Cardiac fibroblast (primary cell): ENCODE data around the gene CHPT1.
"Not testable (repeated sequence)": the region's sequence is repeated elsewhere in the genome, so short reads cannot be mapped to it uniquely, and the experiment has no call there.

ENCODE experiments used
- DNase-seq, 2 donors: peaks; one replicate each; pipeline versions ENCODE4 v3.0.0 to v3.0.0-alpha.2; 2010; ENCODE audit warnings: low read depth in 2 of 2
- H3K4me3 ChIP-seq, 2 donors: replicated peaks in 1 of 2; 1 replicate in 1 of 2; 2 replicates in 1 of 2; pipeline ENCODE4 v1.5.1; 2011; ENCODE audit warnings: low read depth in 2 of 2, low read length in 2 of 2, mild to moderate bottlenecking in 2 of 2, moderate library complexity in 1 of 2
- TF ChIP-seq, protein P1 (sequence below): IDR thresholded peaks from one replicate; pipeline ENCODE4 v1.5.1; 2011; ENCODE audit warnings: low read depth, mild to moderate bottlenecking, low read length, inconsistent platforms

CHPT1 gene

DNA sequence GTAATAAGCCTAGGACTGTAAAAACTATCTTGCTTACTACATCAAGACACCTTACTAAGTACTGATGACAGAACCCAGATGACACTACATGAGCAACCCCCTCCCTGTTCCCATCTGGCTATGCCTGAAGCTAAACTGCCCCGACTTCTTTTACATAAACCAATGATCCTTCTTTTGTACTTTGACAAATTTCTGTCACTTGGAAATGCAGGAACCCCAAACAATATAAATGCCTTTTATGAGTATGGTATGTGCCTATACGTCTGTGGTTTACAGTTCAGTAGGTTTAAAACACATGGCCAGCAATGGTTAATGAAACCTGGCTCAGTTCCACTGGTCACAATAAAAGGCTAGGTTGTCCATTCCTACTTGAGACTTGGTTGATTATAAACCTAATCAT, 35.7 kb downstream of the CHPT1 start:
- no peak overlapping the region for H3K4me3 ChIP-seq
- TF ChIP-seq, protein P1, sequence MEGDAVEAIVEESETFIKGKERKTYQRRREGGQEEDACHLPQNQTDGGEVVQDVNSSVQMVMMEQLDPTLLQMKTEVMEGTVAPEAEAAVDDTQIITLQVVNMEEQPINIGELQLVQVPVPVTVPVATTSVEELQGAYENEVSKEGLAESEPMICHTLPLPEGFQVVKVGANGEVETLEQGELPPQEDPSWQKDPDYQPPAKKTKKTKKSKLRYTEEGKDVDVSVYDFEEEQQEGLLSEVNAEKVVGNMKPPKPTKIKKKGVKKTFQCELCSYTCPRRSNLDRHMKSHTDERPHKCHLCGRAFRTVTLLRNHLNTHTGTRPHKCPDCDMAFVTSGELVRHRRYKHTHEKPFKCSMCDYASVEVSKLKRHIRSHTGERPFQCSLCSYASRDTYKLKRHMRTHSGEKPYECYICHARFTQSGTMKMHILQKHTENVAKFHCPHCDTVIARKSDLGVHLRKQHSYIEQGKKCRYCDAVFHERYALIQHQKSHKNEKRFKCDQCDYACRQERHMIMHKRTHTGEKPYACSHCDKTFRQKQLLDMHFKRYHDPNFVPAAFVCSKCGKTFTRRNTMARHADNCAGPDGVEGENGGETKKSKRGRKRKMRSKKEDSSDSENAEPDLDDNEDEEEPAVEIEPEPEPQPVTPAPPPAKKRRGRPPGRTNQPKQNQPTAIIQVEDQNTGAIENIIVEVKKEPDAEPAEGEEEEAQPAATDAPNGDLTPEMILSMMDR: no peak
- DNase-seq: no peak

DNA sequence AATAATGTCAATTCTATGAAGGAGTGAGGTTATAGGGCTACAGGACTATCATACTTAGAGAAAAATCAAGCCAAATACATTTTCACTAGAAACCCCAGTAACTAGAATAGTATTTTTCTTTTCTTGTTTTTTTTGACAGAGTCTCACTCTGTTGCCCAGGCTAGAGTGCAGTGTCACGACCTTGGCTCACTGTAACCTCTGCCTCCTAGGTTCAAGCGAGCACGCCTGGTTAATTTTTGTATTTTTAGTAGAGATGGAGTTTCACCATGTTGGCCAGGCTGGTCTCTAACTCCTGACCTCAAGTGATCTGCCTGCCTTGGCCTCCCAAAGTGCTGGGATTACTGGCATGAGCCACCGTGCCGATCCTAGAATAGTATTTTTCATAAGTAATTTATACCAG, 37.0 kb downstream of the CHPT1 start:
- DNase-seq, H3K4me3 ChIP-seq: not testable (repeated sequence)

DNA sequence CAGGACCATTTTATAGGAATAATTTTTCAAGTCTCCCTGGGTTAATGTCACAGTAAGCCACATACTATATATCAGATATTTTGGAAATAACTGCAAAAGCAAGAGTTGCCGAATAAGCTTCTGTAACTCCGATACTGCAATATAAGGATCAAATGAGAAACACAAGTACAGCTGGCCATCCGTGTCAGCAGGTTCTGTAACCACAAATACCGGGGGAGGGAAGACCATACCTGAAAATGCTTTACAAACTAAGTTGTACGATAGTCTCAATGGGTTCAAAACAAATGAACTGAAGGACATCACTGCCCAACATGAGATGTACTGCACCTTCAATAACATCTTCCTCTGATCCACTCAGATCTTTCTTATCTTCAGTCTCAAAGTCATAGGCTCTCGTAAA, 40.0 kb downstream of the CHPT1 start:
- TF ChIP-seq, protein P1: no peak
- no peak for DNase-seq
- H3K4me3 ChIP-seq: no peak overlapping the region

DNA sequence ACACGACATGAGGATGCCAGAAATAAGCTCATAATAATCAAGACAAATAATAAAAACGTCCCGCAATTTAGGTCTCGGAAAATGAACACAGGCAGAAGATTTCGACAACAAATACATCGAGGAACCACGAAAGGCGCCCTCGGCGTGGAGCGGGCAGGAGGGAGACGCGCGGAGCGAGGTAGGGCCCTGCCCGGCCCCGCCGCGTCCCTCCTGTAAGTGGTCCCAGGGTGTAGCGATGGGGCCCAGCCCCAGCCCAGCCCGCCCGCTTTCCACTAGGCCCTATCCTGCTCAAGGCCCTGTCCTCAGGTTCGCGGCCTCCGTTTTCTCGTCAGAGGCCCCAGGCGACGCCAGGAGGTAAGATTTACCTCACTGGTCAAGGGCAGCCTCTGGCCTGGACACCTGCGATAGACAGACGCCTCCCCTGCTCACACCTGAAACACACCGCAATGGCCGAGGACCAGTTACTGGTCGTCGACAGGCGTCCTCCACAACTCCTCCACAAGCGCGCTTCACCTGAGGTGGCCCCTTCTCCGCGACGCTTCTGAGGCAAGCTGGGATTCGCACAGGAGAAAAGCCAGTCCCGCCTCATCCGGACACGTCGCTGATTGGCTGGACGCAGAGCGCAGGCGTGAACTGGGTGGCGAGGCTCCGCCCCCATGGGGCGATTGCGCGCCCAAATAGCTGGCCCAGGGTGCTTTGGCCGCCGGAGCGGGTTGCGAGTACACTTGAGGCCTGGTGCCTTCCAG, 41.7 kb downstream of the CHPT1 start, which contains the start of gene SYCP3:
TSS of gene SYCP3 (minus strand) at position 543 of the 746 bp plus-strand sequence. CDS start 1,527 bp downstream, outside the sequence.
- DNase-seq: no peak
- TF ChIP-seq, protein P1: no peak
- no peak within 1 kb of the TSS for H3K4me3 ChIP-seq

DNA sequence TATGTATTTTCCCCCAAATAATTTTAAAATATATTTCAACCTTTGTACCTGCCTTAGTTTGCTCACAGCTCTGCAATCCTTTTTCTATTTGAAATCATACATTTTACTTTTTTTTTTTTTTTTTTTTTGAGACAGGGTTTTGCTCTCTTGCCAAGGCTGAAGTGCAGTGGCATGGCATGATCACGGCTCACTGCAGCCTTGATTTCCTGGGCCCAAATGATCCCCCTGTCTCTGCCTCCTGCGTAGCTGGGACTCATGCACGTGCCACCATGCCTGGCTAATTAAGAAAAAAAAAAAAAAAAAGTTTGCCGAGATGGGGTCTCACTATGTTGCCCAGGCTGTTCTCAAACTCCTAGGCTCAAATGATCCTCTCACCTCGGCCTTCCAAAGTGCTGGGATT, 43.1 kb downstream of the CHPT1 start:
- H3K4me3 ChIP-seq: no peak overlapping the region
- no peak for DNase-seq
- TF ChIP-seq, protein P1: no peak

DNA sequence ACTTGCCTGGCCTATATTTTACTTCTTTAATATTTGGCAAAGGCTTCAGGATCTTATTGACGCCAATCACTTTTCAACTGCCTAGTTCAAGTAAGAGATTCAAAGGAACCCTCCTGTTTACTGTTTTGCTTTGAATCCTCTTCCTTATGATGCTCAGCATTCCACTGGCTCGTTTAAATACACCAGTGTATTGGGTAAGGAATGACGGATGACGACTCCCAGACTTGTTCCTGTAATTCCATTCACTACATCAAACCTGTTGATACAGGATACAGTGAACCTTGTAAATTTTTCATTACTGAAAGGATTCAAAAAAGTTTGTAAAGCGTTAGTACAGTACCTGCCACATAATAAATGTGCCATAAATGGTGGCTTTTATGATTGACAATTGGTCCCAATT, 43.5 kb downstream of the CHPT1 start:
- TF ChIP-seq, protein P1: no peak
- H3K4me3 ChIP-seq: no peak overlapping the region
- DNase-seq: no peak

DNA sequence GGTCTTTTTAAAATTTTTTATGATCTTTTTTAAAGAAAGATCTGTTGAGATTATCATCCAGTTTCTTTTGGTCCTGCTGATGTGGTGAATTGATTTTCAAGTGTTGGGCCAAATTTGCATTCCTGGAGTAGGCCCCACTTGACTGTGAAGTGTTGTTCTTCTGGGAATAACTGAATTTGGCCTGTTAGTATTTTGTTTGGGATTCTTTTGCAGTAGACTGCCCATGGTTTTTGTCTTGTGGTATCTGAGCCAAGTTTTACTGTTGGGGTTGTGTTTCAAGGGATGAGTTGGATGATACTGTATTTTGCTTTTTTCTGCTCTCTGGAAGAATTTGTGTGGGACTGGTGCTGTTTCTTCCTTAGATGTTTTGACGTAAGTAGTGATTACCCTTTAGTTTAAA, 45.8 kb downstream of the CHPT1 start:
- TF ChIP-seq, protein P1: no peak
- no peak for DNase-seq

More for the DNA sequence above, 45.8 kb downstream of the CHPT1 start:
- H3K4me3 ChIP-seq: no peak overlapping the region
